Upper lobe of left lung (tissue), 4 donors: ENCODE measurements around the gene ADORA3.

Experiments used
- EP300 ChIP-seq, 4 donors: sonication (generic); formaldehyde crosslinking; IDR thresholded peaks; one replicate each; pipeline ENCODE4 v1.5.1; 2017; ENCODE audit warnings: antibody characterized with exemption in 4 of 4, control low read depth in 2 of 4
- POLR2A ChIP-seq, 4 donors: fragments of 450-650 bp; IDR thresholded peaks; one replicate each; pipeline ENCODE4 v1.5.1; 2016 to 2017; ENCODE audit warnings: antibody characterized with exemption in 4 of 4, mild to moderate bottlenecking in 2 of 4
- TF ChIP-seq, protein P1 (sequence below), 6 experiments: fragments of 450-650 bp in 4 of 6; fragments of 200-600 bp in 2 of 6; sonication (generic) in 2 of 6; IDR thresholded peaks; one replicate each; pipeline ENCODE4 v1.5.1; 2016 to 2019; ENCODE audit warnings: antibody characterized with exemption in 6 of 6

DNA sequence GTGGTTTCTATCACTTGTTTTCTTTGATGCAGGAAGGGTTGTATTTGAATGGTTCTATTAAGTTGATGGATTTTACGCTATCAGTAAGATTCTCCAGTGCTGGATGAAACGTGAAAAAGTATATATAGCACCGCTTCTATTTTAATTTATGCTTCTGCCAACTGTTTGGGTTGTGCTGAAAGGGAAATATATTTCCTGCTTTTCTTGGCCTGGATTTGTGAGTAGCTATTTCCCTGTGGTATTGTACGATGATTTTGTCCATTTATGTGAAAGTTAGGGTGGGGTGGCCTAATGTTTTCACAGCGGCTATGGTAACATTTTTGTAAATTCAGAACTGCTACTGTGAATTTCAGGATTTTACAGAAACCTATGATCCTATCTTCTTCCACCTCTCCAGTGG lies 29.3 kb downstream of the ADORA3 start:
- TF ChIP-seq, protein P1, sequence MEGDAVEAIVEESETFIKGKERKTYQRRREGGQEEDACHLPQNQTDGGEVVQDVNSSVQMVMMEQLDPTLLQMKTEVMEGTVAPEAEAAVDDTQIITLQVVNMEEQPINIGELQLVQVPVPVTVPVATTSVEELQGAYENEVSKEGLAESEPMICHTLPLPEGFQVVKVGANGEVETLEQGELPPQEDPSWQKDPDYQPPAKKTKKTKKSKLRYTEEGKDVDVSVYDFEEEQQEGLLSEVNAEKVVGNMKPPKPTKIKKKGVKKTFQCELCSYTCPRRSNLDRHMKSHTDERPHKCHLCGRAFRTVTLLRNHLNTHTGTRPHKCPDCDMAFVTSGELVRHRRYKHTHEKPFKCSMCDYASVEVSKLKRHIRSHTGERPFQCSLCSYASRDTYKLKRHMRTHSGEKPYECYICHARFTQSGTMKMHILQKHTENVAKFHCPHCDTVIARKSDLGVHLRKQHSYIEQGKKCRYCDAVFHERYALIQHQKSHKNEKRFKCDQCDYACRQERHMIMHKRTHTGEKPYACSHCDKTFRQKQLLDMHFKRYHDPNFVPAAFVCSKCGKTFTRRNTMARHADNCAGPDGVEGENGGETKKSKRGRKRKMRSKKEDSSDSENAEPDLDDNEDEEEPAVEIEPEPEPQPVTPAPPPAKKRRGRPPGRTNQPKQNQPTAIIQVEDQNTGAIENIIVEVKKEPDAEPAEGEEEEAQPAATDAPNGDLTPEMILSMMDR (IDR thresholded peaks at IDR 0.05): no peak
- TF ChIP-seq POLR2A (IDR thresholded peaks at IDR 0.05) (no peak), EP300 (IDR thresholded peaks at IDR 0.05) (no peak)
